Measurements from ENCODE around the gene ANAPC10. TPM values are rescaled to one million over a fixed set of nuclear protein-coding genes. Genes with fewer than 3 reads are reported as not detected.

The ANAPC10 gene
- total and polyA plus RNA-seq, 2 experiments from 2014 or later: 34.4 to 59.2 TPM

- TF ChIP-seq ZNF462 (CRISPR knock-in tag; IDR thresholded peaks at IDR 0.05) (no peak), JUNB (IDR thresholded peaks at IDR 0.05; ENCODE audit: unreplicated experiment) (no peak), NANOG (IDR thresholded peaks at IDR 0.05; ENCODE audit: borderline replicate concordance) (no peak)
Observed at GRCh38 chr4:144989306-144989705, 108.7 kb downstream of the ANAPC10 start (continued).

GRCh38 chr4:144985531-144985930, 112.5 kb downstream of the ANAPC10 start:
- no peak overlapping the region for H3K4me3 Mint-ChIP-seq
- Histone ChIP-seq H4K20me1 (replicated peaks; ENCODE audit: insufficient read depth) (no peaks in the 10 kb centered on the region; the same call in 1 of the 2 replicates), H2AFZ (no peak overlapping the region), H3K4me3 (no peak overlapping the region), H3K27ac (ENCODE audit: low read depth) (no peak overlapping the region), H3K36me3 (ENCODE audit: insufficient read depth) (no peaks in the 10 kb centered on the region), H3K4me2 (no peak overlapping the region), H3K9me2 (ENCODE audit: insufficient read depth) (no peaks in the 10 kb centered on the region), H3K79me2 (replicated peaks; ENCODE audit: insufficient read depth) (no peaks in the 10 kb centered on the region), H3K4me1 (ENCODE audit: insufficient read depth) (no peaks in the 10 kb centered on the region), H3K27me3 (ENCODE audit: insufficient read depth) (no peaks in the 10 kb centered on the region), H3F3A (replicated peaks; ENCODE audit: low read depth) (no peaks in the 10 kb centered on the region)
- no peak for DNase-seq (ENCODE audit: low spot score)
- H3K27ac Mint-ChIP-seq: no peak overlapping the region
- H3K4me1 Mint-ChIP-seq: peaks cover 5% of the 10 kb centered on the region
- no peaks in the 10 kb centered on the region for H3K27me3 Mint-ChIP-seq (ENCODE audit: insufficient read depth, low read depth, poor library complexity)
- H3K36me3 Mint-ChIP-seq (ENCODE audit: low read depth): peaks cover 8% of the 10 kb centered on the region; the same call in 2 of the 3 replicates
- H3K9me3 Mint-ChIP-seq: peaks cover 4% of the 10 kb centered on the region; the same call in 2 of the 3 replicates
- ATAC-seq: no peak
- TF ChIP-seq, protein P1, sequence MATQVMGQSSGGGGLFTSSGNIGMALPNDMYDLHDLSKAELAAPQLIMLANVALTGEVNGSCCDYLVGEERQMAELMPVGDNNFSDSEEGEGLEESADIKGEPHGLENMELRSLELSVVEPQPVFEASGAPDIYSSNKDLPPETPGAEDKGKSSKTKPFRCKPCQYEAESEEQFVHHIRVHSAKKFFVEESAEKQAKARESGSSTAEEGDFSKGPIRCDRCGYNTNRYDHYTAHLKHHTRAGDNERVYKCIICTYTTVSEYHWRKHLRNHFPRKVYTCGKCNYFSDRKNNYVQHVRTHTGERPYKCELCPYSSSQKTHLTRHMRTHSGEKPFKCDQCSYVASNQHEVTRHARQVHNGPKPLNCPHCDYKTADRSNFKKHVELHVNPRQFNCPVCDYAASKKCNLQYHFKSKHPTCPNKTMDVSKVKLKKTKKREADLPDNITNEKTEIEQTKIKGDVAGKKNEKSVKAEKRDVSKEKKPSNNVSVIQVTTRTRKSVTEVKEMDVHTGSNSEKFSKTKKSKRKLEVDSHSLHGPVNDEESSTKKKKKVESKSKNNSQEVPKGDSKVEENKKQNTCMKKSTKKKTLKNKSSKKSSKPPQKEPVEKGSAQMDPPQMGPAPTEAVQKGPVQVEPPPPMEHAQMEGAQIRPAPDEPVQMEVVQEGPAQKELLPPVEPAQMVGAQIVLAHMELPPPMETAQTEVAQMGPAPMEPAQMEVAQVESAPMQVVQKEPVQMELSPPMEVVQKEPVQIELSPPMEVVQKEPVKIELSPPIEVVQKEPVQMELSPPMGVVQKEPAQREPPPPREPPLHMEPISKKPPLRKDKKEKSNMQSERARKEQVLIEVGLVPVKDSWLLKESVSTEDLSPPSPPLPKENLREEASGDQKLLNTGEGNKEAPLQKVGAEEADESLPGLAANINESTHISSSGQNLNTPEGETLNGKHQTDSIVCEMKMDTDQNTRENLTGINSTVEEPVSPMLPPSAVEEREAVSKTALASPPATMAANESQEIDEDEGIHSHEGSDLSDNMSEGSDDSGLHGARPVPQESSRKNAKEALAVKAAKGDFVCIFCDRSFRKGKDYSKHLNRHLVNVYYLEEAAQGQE (IDR thresholded peaks at IDR 0.05; ENCODE audit: unreplicated experiment): no peak
- TF ChIP-seq ZNF462 (CRISPR knock-in tag; IDR thresholded peaks at IDR 0.05) (no peak), ZNF331 (CRISPR knock-in tag; IDR thresholded peaks at IDR 0.05; ENCODE audit: low read depth) (no peak)

All from GM23338 (cell line).